ENCODE data around the gene CENPE. TPM values are rescaled to one million over a fixed set of nuclear protein-coding genes. Genes with fewer than 3 reads are reported as not detected.
"Not testable (repeated sequence)": the region's sequence is repeated elsewhere in the genome, so short reads cannot be mapped to it uniquely, and the experiment has no call there.

The CENPE gene, protein sequence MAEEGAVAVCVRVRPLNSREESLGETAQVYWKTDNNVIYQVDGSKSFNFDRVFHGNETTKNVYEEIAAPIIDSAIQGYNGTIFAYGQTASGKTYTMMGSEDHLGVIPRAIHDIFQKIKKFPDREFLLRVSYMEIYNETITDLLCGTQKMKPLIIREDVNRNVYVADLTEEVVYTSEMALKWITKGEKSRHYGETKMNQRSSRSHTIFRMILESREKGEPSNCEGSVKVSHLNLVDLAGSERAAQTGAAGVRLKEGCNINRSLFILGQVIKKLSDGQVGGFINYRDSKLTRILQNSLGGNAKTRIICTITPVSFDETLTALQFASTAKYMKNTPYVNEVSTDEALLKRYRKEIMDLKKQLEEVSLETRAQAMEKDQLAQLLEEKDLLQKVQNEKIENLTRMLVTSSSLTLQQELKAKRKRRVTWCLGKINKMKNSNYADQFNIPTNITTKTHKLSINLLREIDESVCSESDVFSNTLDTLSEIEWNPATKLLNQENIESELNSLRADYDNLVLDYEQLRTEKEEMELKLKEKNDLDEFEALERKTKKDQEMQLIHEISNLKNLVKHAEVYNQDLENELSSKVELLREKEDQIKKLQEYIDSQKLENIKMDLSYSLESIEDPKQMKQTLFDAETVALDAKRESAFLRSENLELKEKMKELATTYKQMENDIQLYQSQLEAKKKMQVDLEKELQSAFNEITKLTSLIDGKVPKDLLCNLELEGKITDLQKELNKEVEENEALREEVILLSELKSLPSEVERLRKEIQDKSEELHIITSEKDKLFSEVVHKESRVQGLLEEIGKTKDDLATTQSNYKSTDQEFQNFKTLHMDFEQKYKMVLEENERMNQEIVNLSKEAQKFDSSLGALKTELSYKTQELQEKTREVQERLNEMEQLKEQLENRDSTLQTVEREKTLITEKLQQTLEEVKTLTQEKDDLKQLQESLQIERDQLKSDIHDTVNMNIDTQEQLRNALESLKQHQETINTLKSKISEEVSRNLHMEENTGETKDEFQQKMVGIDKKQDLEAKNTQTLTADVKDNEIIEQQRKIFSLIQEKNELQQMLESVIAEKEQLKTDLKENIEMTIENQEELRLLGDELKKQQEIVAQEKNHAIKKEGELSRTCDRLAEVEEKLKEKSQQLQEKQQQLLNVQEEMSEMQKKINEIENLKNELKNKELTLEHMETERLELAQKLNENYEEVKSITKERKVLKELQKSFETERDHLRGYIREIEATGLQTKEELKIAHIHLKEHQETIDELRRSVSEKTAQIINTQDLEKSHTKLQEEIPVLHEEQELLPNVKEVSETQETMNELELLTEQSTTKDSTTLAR (N-terminal part only)
- polyA plus RNA-seq (2012; ENCODE audit: insufficient read depth, insufficient read length), result 19.5 TPM

DNA sequence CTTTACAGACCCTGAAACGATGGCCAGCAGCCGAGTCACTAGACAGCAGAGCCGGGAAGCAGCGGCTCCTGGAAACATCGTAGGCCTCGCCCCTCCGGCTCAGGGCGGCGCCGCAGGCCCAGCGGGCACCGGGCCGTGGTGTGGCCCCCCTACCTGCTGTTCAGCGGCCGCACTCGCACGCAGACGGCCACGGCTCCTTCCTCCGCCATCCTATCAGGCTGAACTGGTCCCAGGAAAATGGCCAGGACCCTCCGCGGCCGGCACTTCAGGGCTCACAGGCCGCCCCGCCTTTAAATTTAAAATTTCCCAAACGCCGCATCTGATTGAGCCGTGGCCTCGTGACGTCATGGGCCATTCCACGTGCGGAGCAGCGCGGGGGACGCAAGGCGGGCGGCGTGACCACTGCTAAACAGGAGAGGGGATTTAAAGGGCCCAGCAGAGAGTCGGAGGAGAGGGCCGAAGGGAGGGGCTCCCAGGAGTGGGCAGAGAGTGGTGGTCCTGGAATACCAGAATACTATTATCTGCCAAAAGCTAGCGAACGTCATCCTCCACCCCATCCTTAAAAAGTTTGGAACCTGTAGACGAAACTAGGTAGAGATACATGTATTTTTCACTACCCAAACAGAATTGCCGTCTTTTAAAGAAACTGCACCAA lies at the start of gene CENPE:
Gene CENPE, minus strand, starts transcription at position 233 of the 655 bp plus-strand sequence. Its CDS starts 24 bp downstream, at position 209.
- peak within 1 kb of the TSS; percentile 94 for H3K4me3 ChIP-seq (ENCODE audit: low read length)
- DNase-seq (ENCODE audit: low read depth, low spot score), result peak; percentile 84

DNA sequence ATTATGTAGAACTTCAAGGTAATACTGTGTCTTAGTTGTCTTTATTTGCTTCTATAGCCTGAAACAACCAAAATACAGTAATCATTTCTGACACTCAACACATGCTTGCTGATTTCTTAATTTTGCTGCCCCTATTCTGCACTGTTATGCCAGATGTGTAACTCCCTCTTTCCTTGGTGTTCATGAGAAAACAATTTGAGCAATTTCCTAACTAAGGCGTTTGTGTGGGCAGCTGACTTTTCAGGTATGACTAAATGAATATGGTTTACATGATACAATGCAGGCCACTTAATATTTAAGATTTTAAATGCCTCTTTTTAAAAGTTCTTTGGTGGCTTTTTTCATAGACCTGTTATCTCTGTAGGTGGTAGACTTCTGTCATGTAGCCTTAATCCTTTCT lies 46.1 kb upstream of the CENPE start:
- no peak for DNase-seq (ENCODE audit: low read depth, low spot score)
- no peak overlapping the region for H3K4me3 ChIP-seq (ENCODE audit: low read length)

DNA sequence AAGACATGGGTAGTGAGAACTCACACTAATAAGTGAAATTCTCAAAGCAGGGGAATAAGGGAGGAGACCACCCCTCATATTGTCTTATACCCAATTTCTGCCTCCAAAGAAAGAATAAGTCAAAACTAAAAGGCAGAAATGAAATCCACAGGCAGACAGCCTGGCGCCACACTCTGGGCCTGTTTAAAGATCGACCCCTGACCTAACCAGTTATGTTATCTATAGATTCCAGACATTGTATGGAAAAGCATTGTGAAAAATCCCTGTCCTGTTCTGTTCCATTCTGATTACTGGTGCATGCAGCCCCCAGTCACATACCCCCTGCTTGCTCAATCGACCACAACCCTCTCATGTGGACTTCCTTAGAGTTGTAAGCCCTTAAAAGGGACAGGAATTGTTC lies 32.8 kb upstream of the CENPE start:
- not testable (repeated sequence) for H3K4me3 ChIP-seq (ENCODE audit: low read length); DNase-seq (ENCODE audit: low read depth, low spot score)

DNA sequence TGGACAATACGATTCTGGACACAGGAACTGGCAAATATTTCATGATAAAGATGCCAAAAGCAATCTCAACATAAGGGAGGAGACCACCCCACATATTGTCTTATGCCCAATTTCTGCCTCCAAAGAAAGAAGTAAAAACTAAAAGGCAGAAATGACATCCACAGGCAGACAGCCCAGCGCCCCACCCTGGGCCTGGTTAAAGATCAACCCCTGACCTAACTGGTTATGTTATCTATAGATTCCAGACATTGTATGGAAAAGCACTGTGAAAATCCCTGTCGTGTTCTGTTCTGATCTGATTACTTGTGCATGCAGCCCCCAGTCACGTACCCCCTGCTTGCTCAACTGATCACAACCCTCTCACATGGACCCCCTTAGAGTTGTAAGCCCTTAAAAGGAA lies 25.4 kb upstream of the CENPE start:
- H3K4me3 ChIP-seq (ENCODE audit: low read length); DNase-seq (ENCODE audit: low read depth, low spot score): not testable (repeated sequence)

DNA sequence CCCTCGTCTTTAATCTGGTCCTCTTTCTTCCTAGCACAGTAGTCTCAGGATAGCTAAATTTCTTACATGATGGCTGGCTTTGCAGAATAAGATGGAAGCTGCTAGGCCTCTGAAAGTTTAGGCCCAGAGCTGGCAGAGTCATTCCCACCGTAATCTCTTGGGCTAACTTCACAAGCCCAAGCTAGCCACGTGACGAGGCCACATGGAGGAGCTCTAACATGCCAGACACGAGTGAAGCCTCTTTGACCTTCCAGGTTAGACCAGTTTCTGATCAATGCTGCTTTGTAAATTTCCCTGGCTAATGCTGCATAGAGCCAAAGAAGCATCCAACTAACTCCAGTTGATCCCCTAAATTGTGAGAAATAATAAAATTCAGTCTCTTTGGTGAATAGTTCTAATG lies 9.5 kb upstream of the CENPE start:
- H3K4me3 ChIP-seq (ENCODE audit: low read length), result no peak overlapping the region
- DNase-seq (ENCODE audit: low read depth, low spot score), result no peak

DNA sequence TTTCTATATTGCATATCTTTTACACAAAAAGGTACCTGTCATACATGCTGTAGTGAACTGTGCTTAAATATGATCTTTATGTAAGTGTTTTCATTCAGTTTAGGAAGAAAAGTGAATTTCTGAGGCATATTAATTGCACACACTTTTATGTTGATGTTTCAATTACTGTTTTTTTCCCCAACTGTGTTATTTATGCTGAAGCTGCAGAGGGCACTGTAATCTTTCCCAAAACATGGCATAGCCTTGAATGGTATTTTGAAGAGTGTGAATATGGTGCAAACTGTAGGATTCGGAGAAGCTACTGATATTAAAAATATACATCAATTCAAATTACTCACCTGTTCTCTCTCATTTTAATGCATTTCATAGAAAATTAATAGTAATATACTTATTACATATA lies 6.0 kb upstream of the CENPE start:
- H3K4me3 ChIP-seq (ENCODE audit: low read length), result no peak overlapping the region
- no peak for DNase-seq (ENCODE audit: low read depth, low spot score)

DNA sequence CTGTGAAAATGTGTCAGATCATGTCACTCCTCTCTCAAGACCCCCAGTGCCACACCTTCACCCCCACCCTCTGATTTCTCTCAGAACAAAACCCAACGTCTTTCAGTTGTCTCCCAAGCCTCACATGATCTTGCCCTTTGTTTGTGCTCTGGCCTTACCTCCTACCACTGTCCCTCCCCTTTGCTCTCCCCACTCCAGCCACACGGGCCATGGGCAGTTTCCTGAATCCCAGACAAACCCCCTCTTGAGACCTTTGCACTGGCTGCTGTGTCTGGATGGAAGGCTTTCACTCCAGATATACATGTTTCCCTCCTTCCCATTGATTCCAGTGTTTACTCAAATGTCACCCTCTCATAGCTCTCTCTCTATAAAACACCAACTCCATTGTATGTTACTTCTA lies 3.6 kb upstream of the CENPE start:
- H3K4me3 ChIP-seq (ENCODE audit: low read length), result no peak overlapping the region
- DNase-seq (ENCODE audit: low read depth, low spot score), result no peak

DNA sequence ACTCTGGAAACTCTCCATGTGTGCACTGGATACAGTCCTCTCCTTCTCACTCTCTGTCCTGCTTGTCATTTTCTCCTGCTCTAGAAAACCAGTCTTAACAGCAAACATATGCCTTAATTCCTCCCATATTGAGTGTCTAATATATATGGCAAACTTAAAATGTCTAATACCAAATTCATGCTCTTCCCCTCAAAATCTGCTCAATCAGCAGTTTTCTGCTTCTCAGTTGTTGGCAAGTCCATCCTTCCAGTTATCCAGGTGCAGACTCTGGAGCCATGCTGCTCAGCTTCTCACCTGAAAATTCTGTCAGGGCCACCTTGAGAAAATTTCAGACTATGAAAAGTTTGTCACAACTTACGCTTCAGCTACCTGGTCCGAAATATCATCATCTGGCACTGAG lies 3.1 kb upstream of the CENPE start:
- no peak overlapping the region for H3K4me3 ChIP-seq (ENCODE audit: low read length)
- no peak for DNase-seq (ENCODE audit: low read depth, low spot score)

DNA sequence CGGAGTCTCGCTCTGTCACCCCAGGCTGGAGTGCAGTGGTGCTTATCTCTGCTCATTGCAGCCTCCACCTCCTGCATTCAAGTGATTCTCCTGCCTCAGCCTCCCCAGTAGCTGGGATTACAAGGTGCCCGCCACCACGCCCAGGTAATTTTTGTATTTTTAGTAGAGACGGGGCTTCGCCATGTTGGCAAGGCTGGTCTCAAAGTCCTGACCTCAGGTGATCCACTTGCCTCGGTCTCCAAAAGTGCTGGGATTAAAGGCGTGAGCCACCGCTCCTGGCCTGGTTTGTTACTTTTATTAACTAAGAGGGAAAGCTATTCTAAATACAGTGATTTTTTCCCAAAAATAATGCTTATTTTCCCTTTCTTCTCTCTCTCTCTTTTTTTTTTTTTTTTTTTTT lies 866 bp upstream of the CENPE start:
- no peak for DNase-seq (ENCODE audit: low read depth, low spot score)
- peak overlapping the region; percentile 94 for H3K4me3 ChIP-seq (ENCODE audit: low read length)

DNA sequence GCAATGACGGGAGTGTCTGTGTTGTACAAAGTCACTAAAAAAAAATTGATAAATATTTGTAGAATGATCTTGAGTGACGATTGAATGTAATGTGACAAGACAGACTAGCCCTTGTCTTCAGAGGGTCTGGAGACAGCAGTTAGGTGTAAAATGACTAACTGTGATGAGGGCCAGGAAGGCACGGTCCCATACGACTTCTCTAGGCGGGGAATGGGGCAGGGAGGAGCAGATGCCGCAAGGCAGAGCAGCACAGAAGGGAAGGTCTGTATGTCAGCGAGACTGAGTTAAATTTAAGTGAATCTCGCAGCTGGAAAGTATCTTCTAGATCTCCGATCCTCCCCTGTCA lies 405 bp downstream of the CENPE start:
- H3K4me3 ChIP-seq (ENCODE audit: low read length), result peak overlapping the region; percentile 94
- peak; percentile 8 for DNase-seq (ENCODE audit: low read depth, low spot score)

DNA sequence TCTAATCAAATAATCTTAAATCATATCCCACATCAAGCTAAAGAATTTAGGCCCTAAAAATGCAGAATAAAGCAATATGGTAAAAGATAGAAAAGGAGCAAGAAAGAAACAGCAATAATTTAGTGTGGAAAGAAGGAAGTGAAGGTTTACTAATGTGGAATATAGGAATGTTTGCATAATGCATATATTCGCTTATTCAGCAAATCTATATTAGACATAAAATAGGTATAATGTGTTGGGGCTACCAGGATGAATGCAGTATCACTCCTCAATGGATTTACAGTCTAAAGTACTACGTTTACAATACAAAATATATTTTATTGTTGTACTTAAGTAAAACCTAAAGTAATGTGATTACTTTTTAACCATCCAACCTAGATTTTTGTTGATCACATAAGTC lies 4.7 kb downstream of the CENPE start:
- no peak for DNase-seq (ENCODE audit: low read depth, low spot score)
- H3K4me3 ChIP-seq (ENCODE audit: low read length), result no peak overlapping the region

DNA sequence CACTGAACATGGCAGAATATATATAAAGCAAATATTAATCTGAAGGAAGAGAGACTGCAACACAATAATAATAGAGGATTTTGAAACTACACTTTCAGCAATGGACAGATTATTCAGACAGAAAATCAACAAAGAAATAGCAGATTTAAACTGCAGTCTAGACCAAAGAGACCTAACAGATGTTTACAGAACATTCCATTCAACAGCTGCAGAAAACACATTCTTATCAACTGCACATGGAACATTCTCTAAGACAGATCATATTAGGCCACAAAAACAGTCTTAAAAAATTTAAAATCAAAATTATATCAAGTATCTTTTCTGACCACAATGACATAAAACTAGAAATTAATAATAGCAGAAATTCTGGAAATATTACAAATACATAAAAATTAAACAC lies 27.1 kb downstream of the CENPE start:
- no peak overlapping the region for H3K4me3 ChIP-seq (ENCODE audit: low read length)
- DNase-seq (ENCODE audit: low read depth, low spot score), result no peak

DNA sequence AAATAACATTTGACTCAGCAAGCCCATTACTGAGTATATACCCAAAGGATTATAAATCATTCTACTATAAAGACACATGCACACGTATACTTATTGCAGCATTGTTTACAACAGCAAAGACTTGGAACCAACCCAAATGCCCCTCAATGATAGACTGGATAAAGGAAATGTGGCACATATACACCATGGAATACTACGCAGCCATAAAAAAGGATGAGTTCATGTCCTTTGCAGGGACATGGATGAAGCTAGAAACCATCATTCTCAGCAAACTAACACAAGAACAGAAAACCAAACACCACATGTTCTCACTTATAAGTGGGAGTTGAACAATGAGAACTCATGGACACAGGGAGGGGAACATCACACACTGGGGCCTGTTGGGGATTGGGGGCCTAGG lies 28.4 kb downstream of the CENPE start:
- DNase-seq (ENCODE audit: low read depth, low spot score); H3K4me3 ChIP-seq (ENCODE audit: low read length): not testable (repeated sequence)

DNA sequence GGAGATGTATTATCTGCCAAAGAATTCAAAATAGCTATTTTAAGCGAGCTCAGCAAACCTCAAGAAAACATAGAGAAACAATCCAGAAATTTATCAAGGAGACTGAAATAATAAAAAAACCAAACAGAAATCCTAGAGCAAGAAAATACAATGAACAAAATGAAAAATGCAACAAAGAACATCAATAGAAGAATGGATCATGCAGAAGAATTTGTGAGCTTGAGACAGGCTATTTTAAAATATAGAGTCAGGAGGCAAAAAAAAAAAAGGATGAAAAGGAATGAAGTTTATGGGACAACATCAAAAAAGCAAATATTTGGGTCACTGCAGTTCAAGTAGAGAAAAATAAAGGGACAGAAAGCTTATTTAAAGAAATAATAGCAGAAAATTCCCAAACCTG lies 29.1 kb downstream of the CENPE start:
- no peak overlapping the region for H3K4me3 ChIP-seq (ENCODE audit: low read length)
- no peak for DNase-seq (ENCODE audit: low read depth, low spot score)

DNA sequence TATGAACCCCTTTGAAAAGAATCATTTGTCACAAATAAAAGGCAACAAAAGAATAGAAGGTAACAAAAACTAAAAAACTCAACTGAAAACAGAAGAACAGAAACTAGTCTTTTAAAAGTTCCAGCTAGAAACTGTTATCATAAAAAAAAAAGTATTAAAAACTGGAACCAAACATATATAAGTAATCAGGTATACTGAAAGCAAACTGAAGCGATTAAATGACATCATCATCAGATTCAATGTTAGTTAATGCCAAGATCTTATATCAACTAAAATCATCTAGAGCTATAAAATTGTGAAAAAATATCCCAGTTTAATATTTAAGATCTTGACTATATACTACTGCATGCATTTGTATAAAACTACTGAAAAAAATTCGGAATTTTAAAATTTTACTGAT lies 36.0 kb downstream of the CENPE start:
- no peak overlapping the region for H3K4me3 ChIP-seq (ENCODE audit: low read length)

DNA sequence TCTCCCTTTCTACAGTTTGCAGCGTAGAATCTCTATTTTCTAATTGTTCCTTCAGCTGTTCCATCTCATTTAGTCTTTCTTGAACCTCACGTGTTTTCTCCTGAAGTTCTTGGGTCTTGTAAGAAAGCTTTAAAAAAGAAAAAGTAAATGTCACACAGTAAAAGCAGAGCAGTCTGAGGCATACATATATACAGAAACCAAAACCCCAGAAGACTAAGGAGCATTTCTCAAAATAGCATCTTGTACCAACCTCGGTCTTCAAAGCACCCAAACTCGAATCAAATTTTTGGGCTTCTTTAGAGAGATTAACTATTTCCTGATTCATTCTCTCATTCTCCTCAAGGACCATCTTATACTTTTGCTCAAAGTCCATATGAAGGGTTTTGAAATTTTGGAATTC lies 39.4 kb downstream of the CENPE start:
- DNase-seq (ENCODE audit: low read depth, low spot score), result no peak
- H3K4me3 ChIP-seq (ENCODE audit: low read length), result no peak overlapping the region

More for the DNA sequence above, 36.0 kb downstream of the CENPE start:
- no peak for DNase-seq (ENCODE audit: low read depth, low spot score)

DNA sequence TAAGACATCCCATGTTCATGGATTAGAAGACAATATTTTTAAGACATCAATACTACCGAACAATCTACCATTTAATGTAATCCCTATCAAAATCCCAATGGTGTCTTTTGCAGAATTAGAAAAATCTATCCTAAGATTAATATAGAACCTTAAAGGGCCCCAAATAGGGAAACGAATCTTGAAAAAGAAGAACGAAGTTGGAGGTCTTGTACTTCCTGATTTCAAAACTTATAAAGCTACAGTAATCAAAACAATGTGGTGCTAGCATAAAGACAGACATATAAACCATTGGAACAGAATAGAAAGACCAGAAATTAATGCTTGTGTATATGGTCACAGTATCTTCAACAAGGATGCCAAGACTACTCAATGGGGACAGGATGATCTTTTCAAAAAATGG lies 42.0 kb downstream of the CENPE start:
- DNase-seq (ENCODE audit: low read depth, low spot score), result no peak
- no peak overlapping the region for H3K4me3 ChIP-seq (ENCODE audit: low read length)

DNA sequence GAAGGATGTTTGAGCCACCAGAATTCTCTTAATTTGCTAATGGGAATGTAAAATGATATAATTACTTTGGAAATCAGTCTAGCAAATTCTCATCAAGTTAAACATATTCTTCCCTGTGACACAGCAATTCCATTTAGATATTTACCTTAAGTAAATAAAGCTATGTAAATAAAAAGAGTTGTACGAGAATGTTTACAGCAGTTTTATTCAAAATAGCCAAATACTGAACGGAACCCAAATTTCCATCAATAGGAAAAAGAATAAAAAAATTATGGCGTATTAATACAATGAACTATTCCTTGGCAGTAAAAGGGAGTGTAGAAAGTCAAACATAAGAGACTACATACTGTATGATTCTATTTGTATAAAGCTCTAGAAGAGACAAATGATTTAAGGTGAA lies 45.8 kb downstream of the CENPE start:
- no peak for DNase-seq (ENCODE audit: low read depth, low spot score)

DNA sequence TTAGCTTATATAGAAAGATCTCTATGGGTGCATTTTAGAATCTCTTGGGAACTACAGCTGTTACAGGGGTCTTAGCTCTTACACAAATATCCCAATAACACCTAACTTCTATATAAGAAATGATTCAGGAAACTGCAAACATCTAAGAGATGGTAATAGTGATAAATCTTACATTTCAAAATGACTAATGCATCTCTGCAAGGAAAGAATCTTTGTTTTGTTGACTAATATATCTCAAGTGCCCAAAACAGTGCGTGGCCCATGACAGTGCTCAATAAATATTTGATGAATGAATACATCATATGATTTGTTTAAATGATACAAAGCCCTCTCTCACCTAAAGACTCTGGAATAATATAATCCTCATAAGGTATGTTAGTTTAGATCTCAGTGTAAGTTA lies 47.5 kb downstream of the CENPE start:
- no peak overlapping the region for H3K4me3 ChIP-seq (ENCODE audit: low read length)
- DNase-seq (ENCODE audit: low read depth, low spot score), result no peak

More for the DNA sequence above, 45.8 kb downstream of the CENPE start:
- no peak overlapping the region for H3K4me3 ChIP-seq (ENCODE audit: low read length)

Measured in Jurkat, Clone E6-1 (cell line).